ENCODE results near the gene RHEX. TPM values are rescaled to one million over a fixed set of nuclear protein-coding genes. Genes with fewer than 3 reads are reported as not detected.
"Not testable (repeated sequence)": the region's sequence is repeated elsewhere in the genome, so short reads cannot be mapped to it uniquely, and the experiment has no call there.

The RHEX gene
- total RNA-seq, 1 experiment from 2014 or later: not detected

GRCh38 chr1:206060844-206061243 lies 7.9 kb downstream of the RHEX start:
- no peak overlapping the region for H3K27ac ChIP-seq
- H3K4me1 ChIP-seq: no peaks in the 10 kb centered on the region
- no peaks in the 10 kb centered on the region for H3K9me3 ChIP-seq (replicated peaks)
- no peak for DNase-seq
- no peak overlapping the region for H3K4me3 ChIP-seq
- no peaks in the 10 kb centered on the region for H3K27me3 ChIP-seq
- no peaks in the 10 kb centered on the region for H3K36me3 ChIP-seq

DNA sequence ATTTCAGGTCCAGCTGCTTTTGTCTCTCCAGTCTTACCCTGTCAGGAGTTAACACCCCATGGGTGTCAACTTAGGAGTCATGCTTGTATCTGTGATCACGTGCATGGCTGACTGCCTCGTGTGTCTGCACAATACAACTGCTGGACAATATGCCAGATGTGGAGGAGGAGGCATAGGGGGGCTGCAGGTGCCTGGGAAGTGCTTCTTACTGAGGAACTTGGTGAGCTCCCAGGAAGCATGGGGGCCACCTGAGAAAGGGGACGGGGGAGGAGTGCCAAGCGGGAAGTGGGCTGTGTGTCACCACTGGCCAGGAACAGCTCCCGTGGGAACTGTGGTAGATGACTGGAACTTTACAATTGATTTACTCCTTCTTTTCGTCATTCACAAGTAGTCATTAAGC lies 9.5 kb downstream of the RHEX start:
- Histone ChIP-seq H3K4me1 (no peaks in the 10 kb centered on the region), H3K9me3 (replicated peaks) (no peaks in the 10 kb centered on the region), H3K27me3 (no peaks in the 10 kb centered on the region), H3K36me3 (no peaks in the 10 kb centered on the region), H3K27ac (no peak overlapping the region), H3K4me3 (no peak overlapping the region)
- DNase-seq: no peak

GRCh38 chr1:206064001-206064400 lies 11.0 kb downstream of the RHEX start:
- not testable (repeated sequence) for H3K9me3 ChIP-seq (replicated peaks); H3K36me3 ChIP-seq; H3K4me1 ChIP-seq; H3K4me3 ChIP-seq; H3K27me3 ChIP-seq; H3K27ac ChIP-seq; DNase-seq

- H3K4me3 ChIP-seq; H3K27ac ChIP-seq; H3K27me3 ChIP-seq; H3K9me3 ChIP-seq (replicated peaks); DNase-seq; H3K36me3 ChIP-seq; H3K4me1 ChIP-seq: not testable (repeated sequence)
Observed at GRCh38 chr1:206064501-206064900, 11.5 kb downstream of the RHEX start.

DNA sequence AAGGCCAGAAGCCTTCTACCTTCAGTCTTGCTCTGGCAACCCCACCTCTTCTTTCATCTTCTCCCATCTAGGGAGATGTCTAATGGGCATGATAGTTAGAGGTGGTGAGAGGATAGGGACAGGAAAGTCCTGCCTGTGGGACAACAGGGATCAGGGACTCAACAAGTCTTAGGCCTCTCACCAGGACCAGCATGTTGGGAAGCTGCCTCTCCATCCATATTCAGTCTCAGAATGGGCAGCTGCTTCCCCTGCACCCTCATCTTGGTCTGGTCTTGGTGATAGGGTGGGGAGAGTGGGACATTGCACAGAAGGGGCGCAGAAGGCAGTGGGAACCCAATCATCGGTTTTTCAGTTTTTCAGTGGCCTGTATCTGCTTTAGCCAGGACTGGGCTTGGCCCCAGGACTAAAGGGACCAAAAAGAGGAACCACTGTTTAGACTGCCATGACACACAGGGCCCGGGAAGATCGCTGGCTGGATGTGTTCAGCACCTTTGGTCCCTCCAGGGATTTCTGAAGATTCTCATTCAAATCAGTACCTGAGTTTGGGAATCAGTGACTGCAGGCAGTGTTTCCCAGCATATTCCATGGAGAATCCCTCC lies 12.7 kb downstream of the RHEX start:
- Histone ChIP-seq H3K4me1 (no peaks in the 10 kb centered on the region), H3K27ac (no peak overlapping the region)

GRCh38 chr1:206066479-206067171 lies 13.7 kb downstream of the RHEX start:
- H3K27ac ChIP-seq: no peak overlapping the region
- no peak overlapping the region for H3K4me3 ChIP-seq
- H3K27me3 ChIP-seq: no peaks in the 10 kb centered on the region; the same call in 1 of the 2 replicates
- no peak for DNase-seq
- H3K36me3 ChIP-seq: no peaks in the 10 kb centered on the region
- H3K4me1 ChIP-seq: no peaks in the 10 kb centered on the region
- H3K9me3 ChIP-seq (replicated peaks): no peaks in the 10 kb centered on the region

More for the DNA sequence above, 12.7 kb downstream of the RHEX start:
- DNase-seq: no peak
- Histone ChIP-seq H3K9me3 (replicated peaks) (no peaks in the 10 kb centered on the region), H3K4me3 (no peak overlapping the region), H3K36me3 (no peaks in the 10 kb centered on the region), H3K27me3 (no peaks in the 10 kb centered on the region)

- Histone ChIP-seq H3K36me3 (no peaks in the 10 kb centered on the region), H3K4me3 (no peak overlapping the region), H3K4me1 (no peaks in the 10 kb centered on the region), H3K27me3 (no peaks in the 10 kb centered on the region; the same call in 1 of the 2 replicates), H3K27ac (no peak overlapping the region), H3K9me3 (replicated peaks) (no peaks in the 10 kb centered on the region)
- no peak for DNase-seq
Observed at GRCh38 chr1:206067486-206068227, 14.7 kb downstream of the RHEX start.

- Histone ChIP-seq H3K36me3 (no peaks in the 10 kb centered on the region), H3K27me3 (no peaks in the 10 kb centered on the region; the same call in 1 of the 2 replicates), H3K27ac (no peak overlapping the region), H3K4me3 (no peak overlapping the region), H3K4me1 (no peaks in the 10 kb centered on the region), H3K9me3 (replicated peaks) (no peaks in the 10 kb centered on the region)
- DNase-seq: no peak
Observed at GRCh38 chr1:206068314-206068713, 15.3 kb downstream of the RHEX start.

GRCh38 chr1:206070627-206071304 lies 17.8 kb downstream of the RHEX start:
- no peak for DNase-seq
- Histone ChIP-seq H3K36me3 (no peaks in the 10 kb centered on the region), H3K4me1 (no peaks in the 10 kb centered on the region), H3K4me3 (no peak overlapping the region), H3K27ac (no peak overlapping the region), H3K9me3 (replicated peaks) (no peaks in the 10 kb centered on the region), H3K27me3 (no peaks in the 10 kb centered on the region; the same call in 1 of the 2 replicates)

GRCh38 chr1:206074839-206075238 lies 21.9 kb downstream of the RHEX start:
- no peaks in the 10 kb centered on the region for H3K36me3 ChIP-seq
- no peak overlapping the region for H3K4me3 ChIP-seq

DNA sequence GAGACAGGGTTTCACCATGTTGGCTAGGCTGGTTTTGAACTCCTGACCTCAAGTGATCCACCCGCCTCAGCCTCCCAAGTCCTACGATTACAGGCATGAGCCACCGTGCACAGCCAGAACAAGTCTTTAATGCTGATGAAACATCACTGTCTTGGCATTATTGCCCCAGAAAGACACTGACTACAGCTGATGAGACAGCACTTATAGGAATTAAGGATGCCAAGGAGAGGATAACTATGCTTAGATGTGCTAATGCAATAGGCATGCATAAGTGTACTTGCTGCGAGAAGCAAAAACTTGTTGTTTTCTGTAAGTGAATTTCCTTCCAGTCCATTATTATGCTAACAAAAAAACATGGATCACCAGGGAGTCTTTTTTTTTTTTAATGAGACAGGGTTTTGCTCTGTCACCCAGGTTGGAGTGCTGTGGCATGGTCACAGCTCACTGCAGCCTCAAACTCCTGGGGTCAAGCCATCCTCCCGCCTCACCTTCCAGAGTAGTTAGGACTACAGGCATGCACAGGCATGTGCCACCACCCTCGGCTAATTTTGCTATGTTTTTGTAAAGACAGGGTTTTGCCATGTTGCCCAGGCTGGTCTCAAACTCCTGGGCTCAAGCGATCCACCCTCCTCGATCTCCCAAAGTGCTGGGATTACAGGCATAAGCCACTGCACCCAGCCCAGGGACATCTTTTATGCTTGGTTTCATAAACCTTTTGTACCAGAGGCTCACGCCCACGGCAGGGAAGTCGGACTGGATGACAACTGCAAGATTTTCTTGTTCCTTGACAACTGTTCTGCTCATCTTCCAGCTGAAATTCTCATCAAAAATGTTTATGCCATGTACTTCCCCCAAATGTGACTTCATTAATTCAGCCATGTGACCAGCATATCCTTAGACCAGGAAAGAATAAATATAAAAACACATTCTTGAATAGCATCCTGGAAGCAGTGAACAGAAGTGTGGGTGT lies 23.1 kb downstream of the RHEX start:
- no peaks in the 10 kb centered on the region for H3K9me3 ChIP-seq (replicated peaks)
- H3K4me3 ChIP-seq: no peak overlapping the region
- DNase-seq: no peak
- no peaks in the 10 kb centered on the region for H3K4me1 ChIP-seq
- H3K27me3 ChIP-seq: no peaks in the 10 kb centered on the region; the same call in 1 of the 2 replicates
- no peaks in the 10 kb centered on the region for H3K36me3 ChIP-seq
- no peak overlapping the region for H3K27ac ChIP-seq

More at GRCh38 chr1:206074839-206075238, 21.9 kb downstream of the RHEX start:
- DNase-seq: no peak
- no peaks in the 10 kb centered on the region; the same call in 1 of the 2 replicates for H3K27me3 ChIP-seq
- no peaks in the 10 kb centered on the region for H3K9me3 ChIP-seq (replicated peaks)
- H3K27ac ChIP-seq: no peak overlapping the region
- H3K4me1 ChIP-seq: no peaks in the 10 kb centered on the region

DNA sequence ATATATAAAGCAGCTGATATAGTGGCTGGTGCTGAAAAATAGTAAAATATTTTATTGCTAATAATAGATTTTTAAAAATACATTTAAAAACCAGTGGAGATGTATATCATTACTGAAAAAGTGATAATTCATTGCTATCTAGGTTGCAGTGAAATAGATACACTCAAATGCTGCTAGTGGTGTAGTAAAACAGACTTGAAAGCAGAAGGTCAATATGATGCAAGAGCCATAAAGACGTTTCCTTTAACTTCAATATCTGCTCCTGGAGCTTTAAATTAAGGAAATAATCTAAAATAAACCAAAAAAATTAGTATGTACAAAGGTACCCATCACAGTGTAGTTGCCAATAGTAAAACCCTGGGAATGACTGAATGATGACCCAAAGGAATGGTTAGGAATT lies 26.2 kb downstream of the RHEX start:
- no peak overlapping the region for H3K4me3 ChIP-seq
- H3K4me1 ChIP-seq: no peaks in the 10 kb centered on the region
- H3K27me3 ChIP-seq: no peaks in the 10 kb centered on the region; the same call in 1 of the 2 replicates
- no peaks in the 10 kb centered on the region for H3K9me3 ChIP-seq (replicated peaks)
- no peak for DNase-seq
- H3K36me3 ChIP-seq: no peaks in the 10 kb centered on the region
- no peak overlapping the region for H3K27ac ChIP-seq

GRCh38 chr1:206080026-206080820 lies 27.2 kb downstream of the RHEX start:
- no peak overlapping the region for H3K4me3 ChIP-seq
- no peak overlapping the region for H3K27ac ChIP-seq
- H3K27me3 ChIP-seq: no peaks in the 10 kb centered on the region; the same call in 1 of the 2 replicates
- H3K36me3 ChIP-seq: no peaks in the 10 kb centered on the region
- H3K9me3 ChIP-seq (replicated peaks): no peaks in the 10 kb centered on the region
- no peaks in the 10 kb centered on the region for H3K4me1 ChIP-seq
- no peak for DNase-seq

Measured in SJCRH30 (cell line).